ENCODE data around the gene BCL7C. TPM values are rescaled to one million over a fixed set of nuclear protein-coding genes. Genes with fewer than 3 reads are reported as not detected.

BCL7C gene
- total RNA-seq, 1 donor, result 33.3 TPM

GRCh38 chr16:30922420-30922959 is 28.6 kb upstream of the BCL7C start:
- Histone ChIP-seq H3K27ac (ENCODE audit: low read depth, low read length) (peak overlapping the region; percentile 77), H3K4me2 (ENCODE audit: insufficient read depth, low read length) (peak overlapping the region; percentile 76), H3K4me1 (ENCODE audit: insufficient read depth, low read length) (peaks cover 18% of the 10 kb centered on the region), H3K27me3 (ENCODE audit: insufficient read depth, low read length) (no peaks in the 10 kb centered on the region), H3K79me2 (ENCODE audit: insufficient read depth, low read length) (peaks cover 7% of the 10 kb centered on the region), H3K9me3 (ENCODE audit: low read depth, low read length) (no peaks in the 10 kb centered on the region), H4K20me1 (ENCODE audit: insufficient read depth, low read length) (peaks cover 9% of the 10 kb centered on the region), H3K36me3 (ENCODE audit: insufficient read depth, low read length) (peaks cover 17% of the 10 kb centered on the region), H2AFZ (ENCODE audit: low read length) (peak overlapping the region; percentile 97), H3K4me3 (ENCODE audit: insufficient read depth, low read length) (peak overlapping the region; percentile 76)
- DNase-seq (ENCODE audit: insufficient read length, low spot score, missing footprints), result peak; percentile 99
- no peak for TF ChIP-seq CTCF (IDR thresholded peaks at IDR 0.05; ENCODE audit: extremely low read depth, low read depth, low read length)

GRCh38 chr16:30921748-30922419 is 28.0 kb upstream of the BCL7C start:
- Histone ChIP-seq H2AFZ (ENCODE audit: low read length) (peak overlapping the region; percentile 97), H3K4me3 (ENCODE audit: insufficient read depth, low read length) (peak overlapping the region; percentile 76), H3K4me2 (ENCODE audit: insufficient read depth, low read length) (peak overlapping the region; percentile 76), H3K4me1 (ENCODE audit: insufficient read depth, low read length) (peaks cover 18% of the 10 kb centered on the region), H3K27ac (ENCODE audit: low read depth, low read length) (peak overlapping the region; percentile 71), H3K36me3 (ENCODE audit: insufficient read depth, low read length) (peaks cover 11% of the 10 kb centered on the region), H3K27me3 (ENCODE audit: insufficient read depth, low read length) (no peaks in the 10 kb centered on the region), H4K20me1 (ENCODE audit: insufficient read depth, low read length) (peaks cover 9% of the 10 kb centered on the region), H3K9me3 (ENCODE audit: low read depth, low read length) (no peaks in the 10 kb centered on the region), H3K79me2 (ENCODE audit: insufficient read depth, low read length) (peaks cover 7% of the 10 kb centered on the region)
- peak; percentile 94 for TF ChIP-seq CTCF (IDR thresholded peaks at IDR 0.05; ENCODE audit: extremely low read depth, low read depth, low read length)
- peak; percentile 96 for DNase-seq (ENCODE audit: insufficient read length, low spot score, missing footprints)

GRCh38 chr16:30921459-30921747 is 27.5 kb upstream of the BCL7C start:
- Histone ChIP-seq H3K27me3 (ENCODE audit: insufficient read depth, low read length) (no peaks in the 10 kb centered on the region), H3K4me3 (ENCODE audit: insufficient read depth, low read length) (peak overlapping the region; percentile 76), H3K4me1 (ENCODE audit: insufficient read depth, low read length) (peaks cover 18% of the 10 kb centered on the region), H3K4me2 (ENCODE audit: insufficient read depth, low read length) (peak overlapping the region; percentile 76), H3K79me2 (ENCODE audit: insufficient read depth, low read length) (peaks cover 7% of the 10 kb centered on the region), H3K27ac (ENCODE audit: low read depth, low read length) (peak overlapping the region; percentile 71), H3K9me3 (ENCODE audit: low read depth, low read length) (no peaks in the 10 kb centered on the region), H4K20me1 (ENCODE audit: insufficient read depth, low read length) (peaks cover 6% of the 10 kb centered on the region), H3K36me3 (ENCODE audit: insufficient read depth, low read length) (peaks cover 7% of the 10 kb centered on the region), H2AFZ (ENCODE audit: low read length) (peak overlapping the region; percentile 97)
- no peak for TF ChIP-seq CTCF (IDR thresholded peaks at IDR 0.05; ENCODE audit: extremely low read depth, low read depth, low read length)
- DNase-seq (ENCODE audit: insufficient read length, low spot score, missing footprints), result no peak

- no peak for TF ChIP-seq CTCF (IDR thresholded peaks at IDR 0.05; ENCODE audit: extremely low read depth, low read depth, low read length)
- H3K9me3 ChIP-seq (ENCODE audit: low read depth, low read length), result no peaks in the 10 kb centered on the region
- no peak overlapping the region for H3K27ac ChIP-seq (ENCODE audit: low read depth, low read length)
- peaks cover 18% of the 10 kb centered on the region for H3K4me1 ChIP-seq (ENCODE audit: insufficient read depth, low read length)
- no peaks in the 10 kb centered on the region for H3K27me3 ChIP-seq (ENCODE audit: insufficient read depth, low read length)
- no peak for DNase-seq (ENCODE audit: insufficient read length, low spot score, missing footprints)
- H3K36me3 ChIP-seq (ENCODE audit: insufficient read depth, low read length), result peaks cover 3% of the 10 kb centered on the region
- no peak overlapping the region for H3K4me3 ChIP-seq (ENCODE audit: insufficient read depth, low read length)
- H3K79me2 ChIP-seq (ENCODE audit: insufficient read depth, low read length), result peaks cover 7% of the 10 kb centered on the region
- H3K4me2 ChIP-seq (ENCODE audit: insufficient read depth, low read length), result no peak overlapping the region
- H2AFZ ChIP-seq (ENCODE audit: low read length), result no peak overlapping the region
- peaks cover 6% of the 10 kb centered on the region for H4K20me1 ChIP-seq (ENCODE audit: insufficient read depth, low read length)
These were observed 27.0 kb upstream of the BCL7C start for GRCh38 chr16:30920891-30921290.

Measured in osteoblast (primary cell).